HFF-Myc (cell line): ENCODE results near the gene SYP.

Experiments
- DNase-seq: peaks from one replicate; pipeline ENCODE4 v3.0.0-alpha.2; 2011; ENCODE audit warnings: low read depth; ENCODE audit errors: extremely low read depth
- H3K4me3 ChIP-seq: replicated peaks from 2 replicates; pipeline ENCODE4 v1.5.1; 2011; ENCODE audit warnings: low read depth, mild to moderate bottlenecking, control low read depth, low read length
- TF ChIP-seq, protein P1 (sequence below): IDR thresholded peaks from 2 replicates; pipeline ENCODE4 v1.5.1; 2012; ENCODE audit warnings: mild to moderate bottlenecking, low read depth, low read length, control low read depth; ENCODE audit errors: missing control alignments

Gene SYP

DNA sequence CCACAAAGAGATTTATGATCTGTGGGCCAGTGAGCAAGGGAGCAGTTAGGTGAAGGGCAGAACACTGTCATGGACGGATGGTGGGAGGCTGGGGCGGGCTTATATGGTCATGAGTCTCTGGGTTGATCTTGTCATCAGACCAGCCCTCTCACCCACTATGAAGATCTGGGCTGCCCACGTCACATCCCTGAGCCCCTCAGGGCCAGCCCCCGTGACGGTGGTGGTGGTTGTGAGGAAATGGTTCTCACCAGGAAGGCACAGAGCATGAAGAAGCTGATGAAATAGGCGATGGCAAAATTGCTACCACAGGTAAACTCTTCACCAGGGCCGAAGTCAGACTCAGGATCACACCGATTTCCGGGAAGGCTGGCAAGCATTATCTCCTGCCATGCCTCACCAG is 11.1 kb upstream of the SYP start:
- TF ChIP-seq, protein P1, sequence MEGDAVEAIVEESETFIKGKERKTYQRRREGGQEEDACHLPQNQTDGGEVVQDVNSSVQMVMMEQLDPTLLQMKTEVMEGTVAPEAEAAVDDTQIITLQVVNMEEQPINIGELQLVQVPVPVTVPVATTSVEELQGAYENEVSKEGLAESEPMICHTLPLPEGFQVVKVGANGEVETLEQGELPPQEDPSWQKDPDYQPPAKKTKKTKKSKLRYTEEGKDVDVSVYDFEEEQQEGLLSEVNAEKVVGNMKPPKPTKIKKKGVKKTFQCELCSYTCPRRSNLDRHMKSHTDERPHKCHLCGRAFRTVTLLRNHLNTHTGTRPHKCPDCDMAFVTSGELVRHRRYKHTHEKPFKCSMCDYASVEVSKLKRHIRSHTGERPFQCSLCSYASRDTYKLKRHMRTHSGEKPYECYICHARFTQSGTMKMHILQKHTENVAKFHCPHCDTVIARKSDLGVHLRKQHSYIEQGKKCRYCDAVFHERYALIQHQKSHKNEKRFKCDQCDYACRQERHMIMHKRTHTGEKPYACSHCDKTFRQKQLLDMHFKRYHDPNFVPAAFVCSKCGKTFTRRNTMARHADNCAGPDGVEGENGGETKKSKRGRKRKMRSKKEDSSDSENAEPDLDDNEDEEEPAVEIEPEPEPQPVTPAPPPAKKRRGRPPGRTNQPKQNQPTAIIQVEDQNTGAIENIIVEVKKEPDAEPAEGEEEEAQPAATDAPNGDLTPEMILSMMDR: no peak
- no peak overlapping the region for H3K4me3 ChIP-seq
- no peak for DNase-seq

- TF ChIP-seq, protein P1: no peak
- H3K4me3 ChIP-seq: no peak overlapping the region
- no peak for DNase-seq
These were observed 10.4 kb upstream of the SYP start for GRCh38 chrX:49210406-49210805.

GRCh38 chrX:49209434-49210251 is 9.7 kb upstream of the SYP start:
- TF ChIP-seq, protein P1: no peak
- DNase-seq: no peak
- no peak overlapping the region for H3K4me3 ChIP-seq

- H3K4me3 ChIP-seq: no peak overlapping the region
- TF ChIP-seq, protein P1: no peak
- no peak for DNase-seq
These were observed 8.4 kb upstream of the SYP start for GRCh38 chrX:49208399-49208798.

- DNase-seq: no peak
- TF ChIP-seq, protein P1: no peak
- no peak overlapping the region for H3K4me3 ChIP-seq
These were observed 6.5 kb upstream of the SYP start for GRCh38 chrX:49206543-49206942.

- no peak overlapping the region for H3K4me3 ChIP-seq
- TF ChIP-seq, protein P1: no peak
- no peak for DNase-seq
These were observed 5.5 kb upstream of the SYP start for GRCh38 chrX:49205443-49205842.

GRCh38 chrX:49204709-49205108 is 4.7 kb upstream of the SYP start:
- TF ChIP-seq, protein P1: no peak
- DNase-seq: no peak

More at GRCh38 chrX:49204709-49205108, 4.7 kb upstream of the SYP start:
- no peak overlapping the region for H3K4me3 ChIP-seq
